GM19455 (cell line): ENCODE results near the gene DICER1.

Experiments used
- ATAC-seq: cut with Tn5 transposase; IDR thresholded peaks from one replicate; pipeline ENCODE4 v1.9.1; 2021; ENCODE audit not compliant: unreplicated experiment

DICER1 gene

GRCh38 chr14:95092723-95093122, 64.6 kb downstream of the DICER1 start:
- ATAC-seq = no peak

- no peak for ATAC-seq
Observed at GRCh38 chr14:95091581-95091980, 65.7 kb downstream of the DICER1 start.

- no peak for ATAC-seq
Observed at GRCh38 chr14:95088665-95089064, 68.7 kb downstream of the DICER1 start.

- no peak for ATAC-seq
Observed at GRCh38 chr14:95087619-95088018, 69.7 kb downstream of the DICER1 start.

- no peak for ATAC-seq
Observed at GRCh38 chr14:95085321-95085720, 72.0 kb downstream of the DICER1 start.

- ATAC-seq = no peak
Observed at GRCh38 chr14:95078867-95079266, 78.5 kb downstream of the DICER1 start.

- no peak for ATAC-seq
Observed at GRCh38 chr14:95077345-95077744, 80.0 kb downstream of the DICER1 start.

- no peak for ATAC-seq
Observed at GRCh38 chr14:95075789-95076188, 81.5 kb downstream of the DICER1 start.

GRCh38 chr14:95073947-95074346, 83.4 kb downstream of the DICER1 start:
- no peak for ATAC-seq

GRCh38 chr14:95072310-95072905, 84.9 kb downstream of the DICER1 start:
- no peak for ATAC-seq

GRCh38 chr14:95071649-95072280, 85.6 kb downstream of the DICER1 start:
- no peak for ATAC-seq

- ATAC-seq = no peak
Observed at GRCh38 chr14:95070748-95071435, 86.4 kb downstream of the DICER1 start.

GRCh38 chr14:95069547-95069946, 87.8 kb downstream of the DICER1 start:
- ATAC-seq = no peak

- ATAC-seq = no peak
Observed at GRCh38 chr14:95069018-95069417, 88.3 kb downstream of the DICER1 start.

GRCh38 chr14:95068521-95068920, 88.8 kb downstream of the DICER1 start:
- ATAC-seq = no peak

GRCh38 chr14:95068080-95068479, 89.2 kb downstream of the DICER1 start:
- ATAC-seq = no peak

GRCh38 chr14:95067526-95067925, 89.8 kb downstream of the DICER1 start:
- no peak for ATAC-seq

GRCh38 chr14:95066427-95066986, 90.8 kb downstream of the DICER1 start:
- ATAC-seq = no peak

- ATAC-seq = no peak
Observed at GRCh38 chr14:95065411-95065810, 91.9 kb downstream of the DICER1 start.

GRCh38 chr14:95064734-95065133, 92.6 kb downstream of the DICER1 start:
- ATAC-seq = no peak

- no peak for ATAC-seq
Observed at GRCh38 chr14:95064256-95064655, 93.1 kb downstream of the DICER1 start.

- no peak for ATAC-seq
Observed at GRCh38 chr14:95063391-95063790, 93.9 kb downstream of the DICER1 start.
